Hematopoietic multipotent progenitor cell treated with erythropoietin and hydrocortisone succinate and interleukin-3 and kit ligand, for 17 days (in vitro differentiated cells): ENCODE data around the gene GINS3.
"Not testable (repeated sequence)": the region's sequence is repeated elsewhere in the genome, so short reads cannot be mapped to it uniquely, and the experiment has no call there.

ENCODE experiments used
- DNase-seq: peaks from one replicate; pipeline ENCODE4 v3.0.0-alpha.2; 2015; ENCODE audit warnings: low spot score

The GINS3 gene

GRCh38 chr16:58393138-58393504 is 850 bp downstream of the GINS3 start:
- DNase-seq: no peak

DNA sequence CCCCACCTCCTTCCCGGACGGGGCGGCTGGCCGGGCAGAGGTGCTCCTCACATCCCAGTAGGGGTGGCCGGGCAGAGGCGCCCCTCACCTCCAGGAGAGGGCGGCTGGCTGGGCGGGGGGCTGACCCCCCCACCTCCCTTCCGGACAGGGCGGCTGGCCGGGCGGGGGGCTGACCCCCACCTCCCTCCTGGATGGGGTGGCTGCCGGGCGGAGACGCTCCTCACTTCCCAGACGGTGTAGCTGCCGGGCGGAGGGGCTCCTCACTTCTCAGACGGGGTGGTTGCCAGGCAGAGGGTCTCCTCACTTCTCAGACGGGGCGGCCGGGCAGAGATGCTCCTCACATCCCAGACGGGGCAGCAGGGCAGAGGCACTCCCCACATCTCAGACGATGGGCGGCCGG is 4.6 kb downstream of the GINS3 start:
- not testable (repeated sequence) for DNase-seq

GRCh38 chr16:58399718-58400633 is 7.7 kb downstream of the GINS3 start:
- no peak for DNase-seq

- not testable (repeated sequence) for DNase-seq
Measured at GRCh38 chr16:58401305-58401704, 9.0 kb downstream of the GINS3 start.

DNA sequence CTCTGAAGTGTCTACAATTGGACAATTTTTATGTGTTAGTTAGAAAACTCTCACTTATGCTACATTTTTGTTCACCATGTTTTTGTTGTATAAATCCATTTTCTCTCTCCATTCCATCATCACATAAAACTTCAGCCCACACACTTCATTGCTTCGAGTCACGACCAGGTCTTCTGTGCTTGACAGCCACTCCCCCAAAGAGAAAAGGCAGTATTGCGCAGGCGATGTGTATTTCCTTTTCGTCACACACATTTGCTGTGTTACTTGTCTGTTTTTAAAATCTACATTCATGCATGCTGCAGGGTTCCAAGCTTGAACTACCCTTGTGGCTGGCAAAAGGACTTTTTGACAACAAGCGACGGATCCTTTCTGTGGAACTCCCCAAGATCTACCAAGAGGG is 10.5 kb downstream of the GINS3 start:
- DNase-seq: no peak

GRCh38 chr16:58409316-58409973 is 17.2 kb downstream of the GINS3 start:
- DNase-seq: peak; percentile 23

GRCh38 chr16:58411336-58411735 is 19.1 kb downstream of the GINS3 start:
- no peak for DNase-seq

DNA sequence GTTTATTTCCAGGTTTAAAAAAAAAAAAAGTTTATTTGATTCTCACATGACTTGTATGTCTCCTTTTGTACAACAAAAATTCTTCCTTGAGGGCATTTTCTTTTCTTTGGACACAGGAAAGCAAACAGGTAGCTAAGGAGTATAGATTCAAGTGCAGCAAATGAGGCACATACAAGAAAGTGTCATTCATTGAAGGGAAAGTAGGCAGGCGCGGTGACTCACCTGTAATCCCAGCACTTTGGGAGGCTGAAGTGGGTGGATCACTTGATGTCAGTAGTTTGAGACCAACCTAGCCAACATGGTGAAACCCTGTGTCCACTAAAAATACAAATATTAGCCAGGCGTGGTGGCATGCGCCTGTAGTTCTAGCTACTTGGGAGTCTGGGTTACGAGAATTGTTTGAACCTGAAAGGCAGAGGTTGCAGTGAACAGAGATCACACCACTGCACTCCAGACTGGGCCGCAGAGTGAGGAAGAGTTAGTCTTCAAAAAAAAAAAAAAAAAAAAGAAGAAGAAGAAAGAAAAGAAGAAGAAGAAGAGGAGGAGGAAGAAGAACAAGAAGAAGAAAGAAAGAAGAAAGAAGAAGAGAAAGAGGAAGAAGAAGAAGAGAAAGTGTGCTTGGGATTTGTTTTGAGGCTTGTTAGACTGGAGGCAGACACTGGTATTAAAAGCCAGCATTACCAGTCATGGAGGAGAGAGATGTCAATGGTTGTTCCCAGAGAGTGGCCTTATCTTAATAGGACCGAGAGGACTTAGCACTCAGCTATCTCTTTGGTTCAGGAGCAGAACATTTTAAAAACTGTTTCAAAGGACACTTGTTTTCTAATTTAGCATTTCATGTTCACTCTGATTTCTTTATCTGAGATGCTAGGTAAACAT is 19.7 kb downstream of the GINS3 start:
- DNase-seq: peak; percentile 40

DNA sequence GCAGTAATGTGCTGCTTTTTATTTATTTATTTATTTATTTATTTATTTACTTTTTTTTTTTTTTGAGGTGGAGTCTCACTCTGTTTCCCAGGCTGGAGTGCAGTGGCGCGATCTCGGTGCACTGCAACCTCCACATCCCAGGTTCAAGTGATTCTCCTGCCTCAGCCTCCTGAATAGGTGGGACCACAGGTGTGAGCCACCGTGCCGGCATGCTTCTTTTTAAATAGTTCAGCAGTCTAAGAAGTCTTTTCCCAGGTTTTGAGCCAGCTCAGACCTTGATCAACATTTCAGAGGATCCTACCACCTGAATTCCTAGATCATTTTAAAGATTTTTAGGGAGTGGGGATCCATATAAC is 20.3 kb downstream of the GINS3 start:
- not testable (repeated sequence) for DNase-seq

GRCh38 chr16:58413359-58413758 is 21.1 kb downstream of the GINS3 start:
- DNase-seq: no peak

GRCh38 chr16:58415003-58415402 is 22.7 kb downstream of the GINS3 start:
- DNase-seq: no peak

- not testable (repeated sequence) for DNase-seq
Measured at GRCh38 chr16:58415961-58416360, 23.7 kb downstream of the GINS3 start.

- DNase-seq: no peak
Measured at GRCh38 chr16:58417035-58417434, 24.8 kb downstream of the GINS3 start.

- peak; percentile 25 for DNase-seq
Measured at GRCh38 chr16:58417600-58417999, 25.3 kb downstream of the GINS3 start.

DNA sequence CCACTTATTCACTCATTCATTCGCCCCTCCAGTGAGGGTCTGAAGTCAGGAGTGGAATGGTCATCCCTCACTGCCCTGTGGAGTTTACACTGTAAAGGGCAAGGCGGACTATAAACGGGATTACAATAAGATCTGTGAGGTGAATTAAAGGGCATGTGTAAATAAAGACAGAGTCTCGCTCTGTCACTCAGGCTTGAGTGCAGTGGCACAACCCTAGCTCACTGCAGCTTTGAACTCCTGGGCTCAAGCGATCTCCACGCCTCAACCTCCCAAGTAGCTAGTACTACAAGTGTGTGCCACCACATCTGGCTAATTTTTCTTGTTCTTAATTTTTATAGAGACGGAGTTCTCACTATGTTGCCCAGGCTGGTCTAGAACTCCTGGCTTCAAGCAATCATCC is 25.8 kb downstream of the GINS3 start:
- no peak for DNase-seq

DNA sequence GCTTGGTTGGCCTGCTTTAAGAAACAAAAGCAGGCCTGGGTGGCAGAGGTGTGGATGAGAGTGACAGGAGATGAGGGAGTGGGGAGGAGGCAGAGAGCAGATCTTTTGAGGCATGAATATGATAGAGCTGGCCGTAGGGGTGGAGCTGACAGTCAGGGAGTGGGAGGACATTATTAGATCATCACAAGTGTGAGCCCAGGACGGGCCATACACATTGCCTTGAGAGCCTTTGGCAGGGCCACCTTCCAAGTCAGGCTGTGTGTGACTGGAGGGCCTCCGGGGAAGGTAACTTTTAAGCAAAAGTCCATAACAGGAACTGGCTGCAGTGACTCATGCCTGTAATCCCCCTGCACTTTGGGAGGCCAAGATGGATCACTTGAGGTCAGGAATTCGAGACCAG is 26.3 kb downstream of the GINS3 start:
- DNase-seq: peak; percentile 37

- no peak for DNase-seq
Measured at GRCh38 chr16:58419241-58419990, 27.1 kb downstream of the GINS3 start.

DNA sequence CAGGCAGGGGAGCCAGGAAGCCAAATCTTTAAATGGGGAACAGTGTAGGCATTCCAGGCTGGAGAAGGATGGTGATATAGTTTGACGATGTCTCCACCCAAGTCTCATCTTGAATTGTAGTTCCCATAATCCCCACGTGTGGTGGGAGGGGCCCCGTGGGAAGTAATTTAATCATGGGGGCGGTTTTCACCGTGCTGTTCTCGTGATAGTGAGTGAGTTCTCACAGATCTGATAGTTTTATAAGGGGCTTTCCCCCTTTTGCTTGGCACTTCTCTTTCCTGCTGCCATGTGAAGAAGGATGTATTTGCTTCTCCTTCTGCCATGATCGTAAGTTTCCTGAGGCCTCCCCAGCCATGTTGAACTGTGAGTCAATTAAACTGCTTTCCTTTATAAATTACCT is 28.8 kb downstream of the GINS3 start:
- DNase-seq: no peak

GRCh38 chr16:58421529-58421928 is 29.3 kb downstream of the GINS3 start:
- no peak for DNase-seq

DNA sequence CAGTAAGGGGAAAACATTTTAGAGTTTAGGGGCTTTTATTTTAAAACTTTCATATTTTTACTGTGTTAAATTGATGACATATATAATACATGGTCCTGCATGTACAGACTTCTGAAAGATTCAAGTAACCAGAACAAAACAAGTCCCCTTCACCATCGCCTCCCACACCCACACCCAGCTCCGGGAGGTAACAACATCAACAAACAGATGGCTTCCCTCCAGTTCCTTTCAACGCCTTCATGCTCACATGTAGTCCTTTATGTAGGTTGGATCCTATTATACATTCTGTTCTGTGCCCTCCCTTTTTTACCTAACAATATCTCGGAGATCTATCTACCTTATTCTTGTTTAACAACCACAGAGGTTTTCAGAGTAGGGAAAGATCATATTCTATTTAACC is 30.5 kb downstream of the GINS3 start:
- no peak for DNase-seq

GRCh38 chr16:58425245-58425644 is 33.0 kb downstream of the GINS3 start:
- DNase-seq: no peak
